ENCODE results near the gene OR4C6. TPM values are rescaled to one million over a fixed set of nuclear protein-coding genes. Genes with fewer than 3 reads are reported as not detected.

OR4C6 gene
- total RNA-seq, 1 experiment from 2014 or later = 0.47 TPM

DNA sequence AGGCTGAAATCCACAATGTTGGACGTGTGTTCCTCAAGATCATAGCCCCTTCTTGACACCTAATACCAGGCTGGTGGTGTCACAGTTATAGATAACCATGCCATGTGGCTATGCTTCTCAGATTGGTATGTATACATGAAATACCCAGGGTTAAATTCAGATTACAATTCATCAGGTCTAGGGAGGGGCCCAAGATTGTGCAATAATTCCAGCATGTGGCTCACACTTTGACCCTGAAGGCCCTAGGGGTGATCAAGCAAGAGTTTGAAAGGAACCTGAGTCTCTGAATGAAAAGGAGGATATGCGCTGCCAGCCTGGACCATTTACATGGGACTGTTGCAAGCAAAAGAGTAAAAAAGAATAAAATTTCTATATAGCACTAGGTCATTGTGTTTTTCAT is 7.4 kb downstream of the OR4C6 start:
- BruUV-seq (replicated peaks) = no TSS peak
- Mint-ChIP-seq H3K27me3 (ENCODE audit: unreplicated experiment) (no peaks in the 10 kb centered on the region), H3K4me1 (ENCODE audit: low read depth, unreplicated experiment) (no peaks in the 10 kb centered on the region), H3K36me3 (ENCODE audit: insufficient read depth, unreplicated experiment) (no peaks in the 10 kb centered on the region), H3K27ac (ENCODE audit: unreplicated experiment) (no peak overlapping the region), H3K4me3 (ENCODE audit: low read depth, unreplicated experiment) (no peak overlapping the region), H3K9me3 (ENCODE audit: low read depth, unreplicated experiment) (peaks cover 3% of the 10 kb centered on the region)
- CTCF ChIA-PET = no interaction called here
- no peak for DNase-seq
- intact Hi-C loops (cut with micrococcal nuclease; ENCODE audit: unreplicated experiment) = no loop called here
- TF ChIP-seq, protein P1, sequence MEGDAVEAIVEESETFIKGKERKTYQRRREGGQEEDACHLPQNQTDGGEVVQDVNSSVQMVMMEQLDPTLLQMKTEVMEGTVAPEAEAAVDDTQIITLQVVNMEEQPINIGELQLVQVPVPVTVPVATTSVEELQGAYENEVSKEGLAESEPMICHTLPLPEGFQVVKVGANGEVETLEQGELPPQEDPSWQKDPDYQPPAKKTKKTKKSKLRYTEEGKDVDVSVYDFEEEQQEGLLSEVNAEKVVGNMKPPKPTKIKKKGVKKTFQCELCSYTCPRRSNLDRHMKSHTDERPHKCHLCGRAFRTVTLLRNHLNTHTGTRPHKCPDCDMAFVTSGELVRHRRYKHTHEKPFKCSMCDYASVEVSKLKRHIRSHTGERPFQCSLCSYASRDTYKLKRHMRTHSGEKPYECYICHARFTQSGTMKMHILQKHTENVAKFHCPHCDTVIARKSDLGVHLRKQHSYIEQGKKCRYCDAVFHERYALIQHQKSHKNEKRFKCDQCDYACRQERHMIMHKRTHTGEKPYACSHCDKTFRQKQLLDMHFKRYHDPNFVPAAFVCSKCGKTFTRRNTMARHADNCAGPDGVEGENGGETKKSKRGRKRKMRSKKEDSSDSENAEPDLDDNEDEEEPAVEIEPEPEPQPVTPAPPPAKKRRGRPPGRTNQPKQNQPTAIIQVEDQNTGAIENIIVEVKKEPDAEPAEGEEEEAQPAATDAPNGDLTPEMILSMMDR (IDR thresholded peaks at IDR 0.05; ENCODE audit: unreplicated experiment) = no peak

DNA sequence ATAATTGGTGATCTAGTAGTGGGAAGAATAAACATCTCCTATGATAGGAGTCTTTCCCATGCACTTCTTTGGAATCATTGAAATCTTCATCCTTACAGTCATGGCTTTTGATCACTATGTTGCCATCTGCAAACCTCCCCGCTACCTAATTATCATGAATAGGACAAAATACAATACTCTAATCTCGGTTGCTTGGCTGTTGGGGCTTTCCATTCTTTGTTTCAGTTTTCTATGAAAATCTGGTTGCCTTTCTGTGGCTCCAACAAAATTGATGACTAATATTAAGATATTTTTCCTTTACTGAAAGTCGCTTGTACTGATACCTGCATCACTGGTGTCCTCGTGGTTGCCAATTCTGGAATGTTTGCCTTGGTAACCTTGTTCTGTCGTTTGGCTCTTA is 11.9 kb downstream of the OR4C6 start:
- intact Hi-C loops (cut with micrococcal nuclease; ENCODE audit: unreplicated experiment) = no loop called here
- no TSS peak for BruUV-seq (replicated peaks)
- Mint-ChIP-seq H3K27ac (ENCODE audit: unreplicated experiment) (no peak overlapping the region), H3K27me3 (ENCODE audit: unreplicated experiment) (no peaks in the 10 kb centered on the region), H3K4me1 (ENCODE audit: low read depth, unreplicated experiment) (no peaks in the 10 kb centered on the region), H3K36me3 (ENCODE audit: insufficient read depth, unreplicated experiment) (no peaks in the 10 kb centered on the region), H3K4me3 (ENCODE audit: low read depth, unreplicated experiment) (no peak overlapping the region), H3K9me3 (ENCODE audit: low read depth, unreplicated experiment) (no peaks in the 10 kb centered on the region)
- TF ChIP-seq, protein P1 (IDR thresholded peaks at IDR 0.05; ENCODE audit: unreplicated experiment) = no peak
- DNase-seq = no peak
- CTCF ChIA-PET = interaction anchor here (0.6 kb wide), 1 partner anchor 200 kb away, joined by 7 read pairs; no protein-coding TSS in a partner anchor

DNA sequence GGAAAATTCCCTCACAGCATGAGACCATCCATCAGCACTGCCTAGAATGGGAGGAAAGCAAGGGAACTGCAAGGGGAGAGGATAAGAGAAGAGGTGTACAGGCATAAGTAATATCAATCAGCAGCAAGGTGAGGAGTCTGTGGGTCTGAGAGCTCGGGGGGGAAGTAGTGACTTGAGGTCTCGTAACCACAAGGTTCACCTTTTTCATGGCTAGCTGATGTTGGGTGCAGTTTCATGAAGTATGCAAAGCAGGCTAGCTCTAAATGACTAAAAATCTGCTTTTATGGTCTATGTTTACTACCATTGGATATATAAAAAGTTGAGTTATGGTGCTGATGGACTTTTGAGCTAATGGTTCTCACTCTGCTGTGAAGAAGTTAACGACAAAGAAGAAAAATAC is 35.8 kb downstream of the OR4C6 start:
- Mint-ChIP-seq H3K9me3 (ENCODE audit: low read depth, unreplicated experiment) (peaks cover 3% of the 10 kb centered on the region), H3K4me3 (ENCODE audit: low read depth, unreplicated experiment) (no peak overlapping the region), H3K27ac (ENCODE audit: unreplicated experiment) (no peak overlapping the region), H3K27me3 (ENCODE audit: unreplicated experiment) (no peaks in the 10 kb centered on the region), H3K4me1 (ENCODE audit: low read depth, unreplicated experiment) (no peaks in the 10 kb centered on the region), H3K36me3 (ENCODE audit: insufficient read depth, unreplicated experiment) (no peaks in the 10 kb centered on the region)
- CTCF ChIA-PET = no interaction called here
- TF ChIP-seq, protein P1 (IDR thresholded peaks at IDR 0.05; ENCODE audit: unreplicated experiment) = no peak
- no TSS peak for BruUV-seq (replicated peaks)
- no peak for DNase-seq
- intact Hi-C loops (cut with micrococcal nuclease; ENCODE audit: unreplicated experiment) = no loop called here

DNA sequence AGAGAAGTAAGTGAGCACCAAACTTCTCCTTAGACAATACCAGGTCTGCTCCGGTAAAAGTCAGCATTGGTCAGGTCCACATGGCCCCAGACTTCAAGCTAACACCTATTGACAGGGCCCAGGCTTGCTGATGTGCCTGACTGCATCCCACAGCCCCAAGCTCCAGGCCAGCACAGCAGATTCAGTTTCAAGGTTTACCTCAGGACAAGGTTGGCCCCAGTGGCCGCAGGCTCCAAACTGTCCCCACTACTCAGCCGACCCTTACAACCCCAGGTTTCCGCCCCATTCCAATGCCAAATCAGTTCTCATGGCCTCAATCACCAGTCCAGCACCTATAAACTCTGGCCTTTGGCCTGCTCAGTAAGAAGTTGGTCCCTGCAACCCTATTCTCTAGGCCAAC is 39.4 kb downstream of the OR4C6 start:
- no TSS peak for BruUV-seq (replicated peaks)
- H3K4me3 Mint-ChIP-seq (ENCODE audit: low read depth, unreplicated experiment) = no peak overlapping the region
- no peak for DNase-seq
- CTCF ChIA-PET = no interaction called here
- peaks cover 9% of the 10 kb centered on the region for H3K9me3 Mint-ChIP-seq (ENCODE audit: low read depth, unreplicated experiment)
- H3K27ac Mint-ChIP-seq (ENCODE audit: unreplicated experiment) = no peak overlapping the region
- TF ChIP-seq, protein P1 (IDR thresholded peaks at IDR 0.05; ENCODE audit: unreplicated experiment) = no peak
- intact Hi-C loops (cut with micrococcal nuclease; ENCODE audit: unreplicated experiment) = no loop called here
- no peaks in the 10 kb centered on the region for H3K27me3 Mint-ChIP-seq (ENCODE audit: unreplicated experiment)
- no peaks in the 10 kb centered on the region for H3K36me3 Mint-ChIP-seq (ENCODE audit: insufficient read depth, unreplicated experiment)
- H3K4me1 Mint-ChIP-seq (ENCODE audit: low read depth, unreplicated experiment) = no peaks in the 10 kb centered on the region
